Endothelial cell (in vitro differentiated cells): Measurements from ENCODE around the gene PTPRK. TPM values are rescaled to one million over a fixed set of nuclear protein-coding genes. Genes with fewer than 3 reads are reported as not detected.

Source experiments
- DNase-seq: peaks from one replicate; pipeline ENCODE4 v3.0.0; 2021; ENCODE audit warnings: low spot score
- H3K27ac Mint-ChIP-seq: one replicate; pipeline ENCODE4 v1.8.0; 2021; ENCODE audit warnings: mixed read lengths, inconsistent platforms; ENCODE audit not compliant: unreplicated experiment
- H3K27me3 Mint-ChIP-seq: one replicate; pipeline ENCODE4 v1.8.0; 2021; ENCODE audit warnings: mild to moderate bottlenecking, moderate library complexity, mixed read lengths, inconsistent platforms; ENCODE audit not compliant: unreplicated experiment
- H3K36me3 Mint-ChIP-seq: one replicate; pipeline ENCODE4 v1.8.0; 2021; ENCODE audit warnings: mild to moderate bottlenecking, low read depth, mixed read lengths, inconsistent platforms; ENCODE audit not compliant: unreplicated experiment
- H3K4me1 Mint-ChIP-seq: one replicate; pipeline ENCODE4 v1.8.0; 2021; ENCODE audit warnings: mild to moderate bottlenecking, mixed read lengths, inconsistent platforms; ENCODE audit not compliant: unreplicated experiment
- H3K4me3 Mint-ChIP-seq: one replicate; pipeline ENCODE4 v1.8.0; 2021; ENCODE audit warnings: mild to moderate bottlenecking, mixed read lengths, inconsistent platforms; ENCODE audit not compliant: unreplicated experiment
- H3K9me3 Mint-ChIP-seq: one replicate; pipeline ENCODE4 v1.8.0; 2021; ENCODE audit warnings: mixed read lengths, inconsistent platforms; ENCODE audit not compliant: unreplicated experiment
- CTCF ChIP-seq: fragments of 200-600 bp; sonication (generic); IDR thresholded peaks from one replicate; pipeline ENCODE4 v1.5.0; 2021; ENCODE audit warnings: antibody characterized with exemption; ENCODE audit not compliant: unreplicated experiment
- total RNA-seq: library from RNA; stranded (reverse); fragmentation: NEBNext Ultra II Directional; extraction: Animal tissue kit (Norgen Biotek cat#: 25700); gene quantifications from one replicate; pipeline ENCODE4 v1.2.1, GENCODE V29; 2021; ENCODE audit not compliant: unreplicated experiment

PTPRK gene
- total RNA-seq, 1 donor from 2014 or later: 47.3 TPM

- no peak for DNase-seq
- no peaks in the 10 kb centered on the region for H3K36me3 Mint-ChIP-seq
- no peak overlapping the region for H3K4me3 Mint-ChIP-seq
- H3K27me3 Mint-ChIP-seq: peaks cover 3% of the 10 kb centered on the region
- no peak overlapping the region for H3K27ac Mint-ChIP-seq
- no peaks in the 10 kb centered on the region for H3K9me3 Mint-ChIP-seq
- TF ChIP-seq CTCF: no peak
- H3K4me1 Mint-ChIP-seq: peaks cover 23% of the 10 kb centered on the region
Observed at GRCh38 chr6:128500014-128500413, 20.4 kb downstream of the PTPRK start.

GRCh38 chr6:128499079-128499731, 21.2 kb downstream of the PTPRK start:
- H3K9me3 Mint-ChIP-seq: no peaks in the 10 kb centered on the region
- H3K27me3 Mint-ChIP-seq: peaks cover 3% of the 10 kb centered on the region
- no peaks in the 10 kb centered on the region for H3K36me3 Mint-ChIP-seq
- H3K27ac Mint-ChIP-seq: peak overlapping the region; percentile 39
- no peak overlapping the region for H3K4me3 Mint-ChIP-seq
- TF ChIP-seq CTCF: no peak
- DNase-seq: no peak
- peaks cover 28% of the 10 kb centered on the region for H3K4me1 Mint-ChIP-seq

- Mint-ChIP-seq H3K27ac (no peak overlapping the region), H3K9me3 (no peaks in the 10 kb centered on the region), H3K27me3 (peaks cover 3% of the 10 kb centered on the region), H3K4me1 (peaks cover 32% of the 10 kb centered on the region), H3K36me3 (no peaks in the 10 kb centered on the region), H3K4me3 (no peak overlapping the region)
- no peak for TF ChIP-seq CTCF
- no peak for DNase-seq
Observed at GRCh38 chr6:128498234-128498633, 22.2 kb downstream of the PTPRK start.

DNA sequence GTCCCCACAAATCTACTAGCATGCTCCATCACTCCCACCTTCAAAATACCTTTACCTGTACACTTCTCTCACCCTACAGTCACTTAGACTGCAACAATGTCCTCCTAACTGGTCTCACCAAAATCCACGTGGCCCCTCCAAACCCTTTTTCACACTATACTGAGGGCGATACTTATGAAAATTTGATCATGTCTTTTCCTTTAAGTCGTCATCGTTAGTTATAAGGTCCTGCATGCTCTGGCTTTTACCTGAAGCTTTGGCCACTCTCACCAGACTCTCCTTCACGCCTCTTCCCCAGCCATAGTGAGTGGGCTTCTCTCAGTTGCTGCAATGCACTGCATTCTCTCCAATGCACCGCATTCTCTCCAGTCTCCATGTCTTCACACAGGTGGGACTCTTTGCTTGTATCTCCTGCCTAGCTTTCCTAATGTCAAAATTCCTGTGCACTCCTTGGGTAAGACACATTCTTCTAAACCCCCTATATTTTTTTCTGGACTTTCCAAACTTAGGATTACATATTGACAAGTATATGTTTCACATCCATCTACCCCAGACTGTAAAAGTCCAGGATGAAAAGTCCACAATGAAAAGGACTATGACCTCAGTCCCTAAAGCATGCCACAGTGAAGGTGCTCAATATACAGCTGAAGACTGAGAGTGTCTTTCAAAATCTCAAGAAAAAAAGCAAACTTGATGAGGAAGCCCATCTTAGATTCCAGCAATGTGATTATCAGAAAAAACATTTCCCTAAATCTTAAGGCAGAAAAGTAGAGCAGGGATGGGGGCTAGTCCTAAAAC, 24.7 kb downstream of the PTPRK start:
- H3K27ac Mint-ChIP-seq: no peak overlapping the region
- no peaks in the 10 kb centered on the region for H3K9me3 Mint-ChIP-seq
- DNase-seq: no peak
- peaks cover 46% of the 10 kb centered on the region for H3K4me1 Mint-ChIP-seq
- no peak overlapping the region for H3K4me3 Mint-ChIP-seq
- peaks cover 3% of the 10 kb centered on the region for H3K27me3 Mint-ChIP-seq
- TF ChIP-seq CTCF: no peak
- no peaks in the 10 kb centered on the region for H3K36me3 Mint-ChIP-seq

GRCh38 chr6:128494440-128494839, 26.0 kb downstream of the PTPRK start:
- Mint-ChIP-seq H3K36me3 (no peaks in the 10 kb centered on the region), H3K9me3 (no peaks in the 10 kb centered on the region), H3K4me1 (peaks cover 57% of the 10 kb centered on the region), H3K27me3 (peaks cover 3% of the 10 kb centered on the region), H3K27ac (peak overlapping the region; percentile 72), H3K4me3 (no peak overlapping the region)
- no peak for TF ChIP-seq CTCF
- no peak for DNase-seq
